Activated CD8-positive, alpha-beta T cell treated with anti-CD3 and anti-CD28 coated beads, Interleukin-2, amount 10 ng/mL, durations not matched to agents 7 days and 5 days (primary cell): ENCODE data around the gene PLPPR3. TPM values are rescaled to one million over a fixed set of nuclear protein-coding genes. Genes with fewer than 3 reads are reported as not detected.

ENCODE experiments used
- ATAC-seq: fragments of 150-1000 bp; cut with Tn5 transposase; one replicate; pipeline ENCODE4 v1.10.0; 2021; ENCODE audit warnings: moderate library complexity
- CTCF ChIA-PET: fragments of 350-600 bp; sonication (Branson Sonifier 250); formaldehyde crosslinking; loops from one replicate; lab custom pipeline; 2021; ENCODE audit warnings: antibody characterized with exemption; lab: Charles Lee
- POLR2A ChIA-PET: fragments of 350-600 bp; sonication (Branson Sonifier 250); formaldehyde crosslinking; loops from one replicate; lab custom pipeline; 2021; ENCODE audit warnings: antibody characterized with exemption; lab: Charles Lee
- DNase-seq: peaks from one replicate; pipeline ENCODE4 v3.0.0-alpha.2; 2020
- H3K27ac Mint-ChIP-seq: one replicate; pipeline ENCODE4 v1.8.0; 2021; ENCODE audit warnings: mild to moderate bottlenecking, mixed read lengths
- H3K27me3 Mint-ChIP-seq: one replicate; pipeline ENCODE4 v1.8.0; 2021; ENCODE audit warnings: low read depth, mixed read lengths
- H3K36me3 Mint-ChIP-seq: one replicate; pipeline ENCODE4 v1.8.0; 2021; ENCODE audit warnings: low read depth, mixed read lengths
- H3K4me1 Mint-ChIP-seq: one replicate; pipeline ENCODE4 v1.8.0; 2021; ENCODE audit warnings: low read depth, mixed read lengths
- H3K4me3 Mint-ChIP-seq: one replicate; pipeline ENCODE4 v1.8.0; 2021; ENCODE audit warnings: mild to moderate bottlenecking, mixed read lengths
- H3K9me3 Mint-ChIP-seq: one replicate; pipeline ENCODE4 v1.8.0; 2022; ENCODE audit warnings: mixed read lengths; ENCODE audit not compliant: insufficient read depth
- total RNA-seq, 2 experiments: library from RNA; stranded (reverse); gene quantifications; one replicate each; pipeline ENCODE4 v1.2.3, GENCODE V29; 2021

The PLPPR3 gene
- total RNA-seq, 2 experiments from 2014 or later: not detected

- Mint-ChIP-seq H3K4me3 (no peak overlapping the region), H3K9me3 (no peaks in the 10 kb centered on the region), H3K27me3 (peaks cover 3% of the 10 kb centered on the region), H3K36me3 (peaks cover 31% of the 10 kb centered on the region), H3K4me1 (no peaks in the 10 kb centered on the region), H3K27ac (no peak overlapping the region)
- ChIA-PET CTCF (no interaction called here), POLR2A (no interaction called here)
- no peak for ATAC-seq
- DNase-seq: no peak
Observed at GRCh38 chr19:816500-816857, 5.3 kb downstream of the PLPPR3 start.

DNA sequence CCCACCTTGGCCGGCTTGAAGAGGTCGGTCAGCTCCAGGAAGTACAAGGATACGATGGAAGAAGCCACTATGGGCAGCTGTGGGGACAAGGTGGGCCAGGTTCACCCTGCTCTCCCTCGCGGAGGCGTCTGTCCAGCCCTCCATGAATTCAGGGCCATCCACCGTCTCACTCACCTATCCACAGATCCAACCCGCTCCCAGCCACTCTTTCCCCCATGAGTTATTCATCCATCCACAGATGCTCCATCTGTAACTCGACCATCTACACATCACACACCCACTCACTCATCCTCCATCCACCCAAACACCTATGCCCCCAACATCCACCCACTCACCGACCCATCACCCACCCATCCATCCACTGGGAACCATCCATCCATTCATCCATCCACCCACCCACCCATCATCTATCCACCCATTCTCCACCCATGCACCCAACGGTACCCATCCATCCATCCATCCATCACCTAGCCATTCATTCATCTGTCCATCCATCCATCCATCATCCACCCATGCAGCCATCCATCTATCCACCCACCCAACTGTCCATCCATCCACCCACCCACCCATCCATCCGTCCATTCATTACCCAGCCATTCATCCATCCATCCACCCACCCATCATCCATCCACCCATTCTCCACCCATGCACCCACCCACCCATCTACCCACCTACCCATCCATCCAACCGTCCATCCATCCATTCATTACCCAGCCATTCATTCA lies 5.8 kb downstream of the PLPPR3 start:
- ChIA-PET POLR2A (no interaction called here), CTCF (no interaction called here)
- Mint-ChIP-seq H3K36me3 (peaks cover 34% of the 10 kb centered on the region), H3K4me1 (no peaks in the 10 kb centered on the region), H3K9me3 (no peaks in the 10 kb centered on the region), H3K27ac (no peak overlapping the region), H3K27me3 (peaks cover 3% of the 10 kb centered on the region), H3K4me3 (no peak overlapping the region)
- DNase-seq: no peak
- ATAC-seq: peak; percentile 6

DNA sequence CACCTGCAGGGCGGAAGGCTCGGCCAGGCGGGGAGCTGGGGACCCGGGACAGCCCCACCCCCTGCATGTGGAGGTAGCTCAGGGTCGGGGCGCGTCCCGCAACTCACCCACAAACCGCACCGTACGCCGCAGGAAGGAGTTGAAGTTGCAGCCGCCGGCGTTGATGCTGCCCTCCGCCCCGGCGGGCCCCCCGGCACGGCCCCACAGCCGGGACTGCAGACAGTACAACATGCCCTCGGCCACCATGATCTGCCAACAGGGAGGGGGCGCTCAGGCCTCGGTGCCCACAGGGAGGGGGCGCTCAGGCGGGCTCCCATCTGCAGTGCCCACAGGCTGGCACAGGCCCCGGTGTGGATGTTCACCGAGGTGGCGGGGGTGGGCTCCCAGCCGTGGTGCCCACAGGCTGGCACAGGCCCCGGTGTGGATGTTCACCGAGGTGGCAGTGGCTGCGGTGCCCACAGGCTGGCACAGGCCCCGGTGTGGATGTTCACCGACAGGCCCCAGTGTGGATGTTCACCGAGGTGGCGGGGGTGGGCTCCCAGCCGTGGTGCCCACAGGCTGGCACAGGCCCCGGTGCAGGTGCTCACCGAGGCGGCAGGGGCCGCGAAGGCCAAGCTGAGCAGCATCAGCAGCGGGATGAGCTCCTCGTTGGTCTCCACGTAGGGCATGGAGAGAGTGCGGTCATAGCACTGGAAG lies 6.5 kb downstream of the PLPPR3 start:
- POLR2A ChIA-PET: interaction anchor here (1.3 kb wide), 1 partner anchor 17 kb away, joined by 7 read pairs; no protein-coding TSS in a partner anchor
- CTCF ChIA-PET: no interaction called here
- Mint-ChIP-seq H3K27me3 (no peaks in the 10 kb centered on the region), H3K36me3 (peaks cover 40% of the 10 kb centered on the region), H3K4me1 (no peaks in the 10 kb centered on the region), H3K27ac (no peak overlapping the region), H3K9me3 (no peaks in the 10 kb centered on the region), H3K4me3 (no peak overlapping the region)
- ATAC-seq (peak; percentile 8), DNase-seq (no peak)

- ChIA-PET CTCF (no interaction called here), POLR2A (interaction anchor here (0.6 to 1.3 kb wide), 2 partner anchors 16 to 41 kb away, joined by 3 to 7 read pairs; no protein-coding TSS in a partner anchor)
- H3K9me3 Mint-ChIP-seq: no peaks in the 10 kb centered on the region
- H3K4me3 Mint-ChIP-seq: peak overlapping the region; percentile 15
- peak; percentile 5 for ATAC-seq
- H3K27me3 Mint-ChIP-seq: no peaks in the 10 kb centered on the region
- peak overlapping the region; percentile 72 for H3K27ac Mint-ChIP-seq
- no peaks in the 10 kb centered on the region for H3K4me1 Mint-ChIP-seq
- peaks cover 48% of the 10 kb centered on the region for H3K36me3 Mint-ChIP-seq
- no peak for DNase-seq
Observed at GRCh38 chr19:814152-815078, 7.3 kb downstream of the PLPPR3 start.

- Mint-ChIP-seq H3K36me3 (peaks cover 54% of the 10 kb centered on the region), H3K9me3 (no peaks in the 10 kb centered on the region), H3K4me3 (no peak overlapping the region), H3K27me3 (no peaks in the 10 kb centered on the region), H3K27ac (no peak overlapping the region), H3K4me1 (no peaks in the 10 kb centered on the region)
- DNase-seq (no peak), ATAC-seq (no peak)
- CTCF ChIA-PET: no interaction called here
- POLR2A ChIA-PET: interaction anchor here (1.0 kb wide), 1 partner anchor 8 kb away, joined by 3 read pairs; no protein-coding TSS in a partner anchor
Observed at GRCh38 chr19:813219-814151, 8.3 kb downstream of the PLPPR3 start.

DNA sequence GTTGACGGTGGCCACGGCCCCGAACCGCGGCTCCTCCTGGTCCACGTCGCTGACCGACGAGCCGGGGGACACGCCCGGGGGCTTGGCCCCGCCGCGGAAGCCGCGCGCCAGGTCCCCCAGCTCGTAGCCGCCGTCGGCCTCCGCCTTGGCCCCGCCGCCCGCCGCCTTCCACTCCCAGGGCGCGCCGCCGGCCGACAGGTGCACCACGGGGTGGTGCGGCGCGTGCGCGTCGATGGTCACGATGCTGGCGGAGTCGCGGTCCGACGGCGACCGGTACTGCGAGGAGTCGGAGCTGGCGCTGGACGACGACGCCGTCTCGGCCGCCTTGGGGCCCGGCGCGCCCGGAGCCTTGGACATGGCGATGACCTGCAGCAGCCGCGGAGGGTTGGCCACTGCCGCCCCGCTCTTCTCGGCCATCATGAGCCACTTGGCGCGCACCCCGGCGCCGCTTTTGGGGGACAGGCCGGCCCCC lies 9.0 kb downstream of the PLPPR3 start:
- POLR2A ChIA-PET: interaction anchor here (1.0 kb wide), 1 partner anchor 7 kb away, joined by 3 read pairs; no protein-coding TSS in a partner anchor

GRCh38 chr19:812049-812746 lies 9.6 kb downstream of the PLPPR3 start:
- ChIA-PET CTCF (no interaction called here), POLR2A (no interaction called here)
- DNase-seq: no peak
- peaks cover 6% of the 10 kb centered on the region for H3K4me1 Mint-ChIP-seq
- no peak overlapping the region for H3K27ac Mint-ChIP-seq
- H3K4me3 Mint-ChIP-seq: no peak overlapping the region
- no peak for ATAC-seq
- H3K36me3 Mint-ChIP-seq: peaks cover 64% of the 10 kb centered on the region
- no peaks in the 10 kb centered on the region for H3K9me3 Mint-ChIP-seq
- no peaks in the 10 kb centered on the region for H3K27me3 Mint-ChIP-seq

More for the DNA sequence above, 9.0 kb downstream of the PLPPR3 start:
- DNase-seq: no peak
- H3K4me1 Mint-ChIP-seq: no peaks in the 10 kb centered on the region
- no peak overlapping the region for H3K27ac Mint-ChIP-seq
- H3K36me3 Mint-ChIP-seq: peaks cover 58% of the 10 kb centered on the region
- H3K4me3 Mint-ChIP-seq: no peak overlapping the region
- no peaks in the 10 kb centered on the region for H3K27me3 Mint-ChIP-seq
- no peak for ATAC-seq
- H3K9me3 Mint-ChIP-seq: no peaks in the 10 kb centered on the region
- CTCF ChIA-PET: no interaction called here

- H3K36me3 Mint-ChIP-seq: peaks cover 69% of the 10 kb centered on the region
- no peak overlapping the region for H3K27ac Mint-ChIP-seq
- ChIA-PET POLR2A (no interaction called here), CTCF (no interaction called here)
- H3K4me1 Mint-ChIP-seq: peaks cover 6% of the 10 kb centered on the region
- no peak for DNase-seq
- no peaks in the 10 kb centered on the region for H3K9me3 Mint-ChIP-seq
- H3K4me3 Mint-ChIP-seq: no peak overlapping the region
- no peak for ATAC-seq
- no peaks in the 10 kb centered on the region for H3K27me3 Mint-ChIP-seq
Observed at GRCh38 chr19:811506-812048, 10.2 kb downstream of the PLPPR3 start.

GRCh38 chr19:810883-811489 lies 10.8 kb downstream of the PLPPR3 start:
- Mint-ChIP-seq H3K27me3 (no peaks in the 10 kb centered on the region), H3K4me1 (peaks cover 6% of the 10 kb centered on the region), H3K9me3 (no peaks in the 10 kb centered on the region), H3K4me3 (no peak overlapping the region), H3K36me3 (peaks cover 66% of the 10 kb centered on the region), H3K27ac (no peak overlapping the region)
- CTCF ChIA-PET: no interaction called here
- DNase-seq (no peak), ATAC-seq (no peak)
- POLR2A ChIA-PET: no interaction called here
